ENCODE measurements around the gene SOX6. TPM values are rescaled to one million over a fixed set of nuclear protein-coding genes. Genes with fewer than 3 reads are reported as not detected.
"Not testable (repeated sequence)": the region's sequence is repeated elsewhere in the genome, so short reads cannot be mapped to it uniquely, and the experiment has no call there.

Gene SOX6
- total RNA-seq = not detected

DNA sequence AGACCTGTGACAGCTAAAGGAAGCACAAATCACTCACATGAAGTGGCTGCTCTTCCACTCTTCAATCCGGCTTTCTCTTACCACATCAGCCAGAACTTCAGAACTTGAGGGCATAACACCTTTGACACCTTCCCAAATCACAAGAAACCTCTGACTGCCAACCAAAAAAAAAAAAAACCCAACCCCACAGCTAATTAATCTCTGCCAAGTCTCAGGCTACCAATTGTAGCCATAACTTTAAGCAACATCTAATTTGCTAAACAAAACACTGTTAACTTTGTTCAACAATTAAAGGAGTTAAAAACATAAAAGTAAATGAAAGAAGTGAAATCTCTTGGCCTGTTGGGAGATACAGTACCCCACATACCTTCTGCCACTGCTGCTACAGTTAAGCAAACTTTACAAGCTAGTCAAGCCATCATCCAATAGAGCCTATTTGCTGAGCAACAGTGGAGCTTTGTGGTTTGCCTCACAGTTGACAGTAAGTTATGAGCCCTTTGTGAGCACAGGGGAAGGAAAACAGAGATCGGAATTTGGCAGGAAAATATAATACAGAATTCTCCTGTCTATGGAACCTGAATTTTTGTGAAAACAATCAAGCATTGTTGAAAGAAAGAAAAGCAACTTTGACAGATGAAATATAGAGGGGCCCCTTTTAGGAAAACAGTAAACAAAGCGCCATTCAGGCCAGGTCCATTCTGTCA, at the start of gene SOX6:
Gene SOX6 (minus strand): TSS at position 490 of the 704 bp plus-strand sequence. CDS start 15,298 bp downstream, outside the sequence.
- no peak within 1 kb of the TSS for H3K4me3 Mint-ChIP-seq
- POLR2A ChIA-PET = no interaction called here

DNA sequence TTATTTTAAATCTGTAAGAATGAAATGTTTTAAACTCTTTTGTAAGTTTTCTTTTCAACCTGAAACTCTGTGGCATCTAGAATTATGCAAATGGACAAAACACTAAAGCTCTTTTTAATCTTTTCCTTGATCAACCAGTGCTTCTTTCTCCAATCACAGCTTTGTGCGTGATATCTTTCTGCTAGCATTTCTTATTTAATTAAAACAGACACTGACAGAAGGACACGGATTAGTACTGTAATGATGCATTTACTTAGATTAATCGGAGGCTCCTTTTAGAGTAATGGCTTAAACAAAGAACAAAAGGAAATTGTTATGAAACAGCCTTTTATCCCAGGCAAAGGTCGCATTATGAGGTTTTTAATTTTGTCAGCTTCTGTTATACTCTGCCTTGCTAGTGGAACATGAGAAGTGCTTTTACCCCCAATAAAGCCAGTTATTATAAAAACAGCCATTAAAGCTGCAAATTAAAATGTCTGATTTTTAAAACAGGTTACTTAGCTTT, 48.5 kb upstream of the SOX6 start:
- H3K27me3 Mint-ChIP-seq (ENCODE audit: low read depth) = no peaks in the 10 kb centered on the region
- H3K27ac Mint-ChIP-seq = no peak overlapping the region
- CTCF ChIA-PET = no interaction called here
- H3K4me3 Mint-ChIP-seq = no peak overlapping the region
- ATAC-seq = no peak
- POLR2A ChIA-PET = no interaction called here
- DNase-seq = no peak
- H3K4me1 Mint-ChIP-seq (ENCODE audit: low read depth) = no peaks in the 10 kb centered on the region
- H3K36me3 Mint-ChIP-seq (ENCODE audit: low read depth) = no peaks in the 10 kb centered on the region
- peaks cover 5% of the 10 kb centered on the region for H3K9me3 Mint-ChIP-seq (ENCODE audit: insufficient read depth)

More for the DNA sequence above, at the start of gene SOX6:
- DNase-seq (no peak), ATAC-seq (no peak)
- CTCF ChIA-PET = no interaction called here
- Mint-ChIP-seq H3K27ac (no peak within 1 kb of the TSS), H3K36me3 (ENCODE audit: low read depth) (no peaks in the 10 kb centered on the region), H3K4me1 (ENCODE audit: low read depth) (no peaks in the 10 kb centered on the region), H3K9me3 (ENCODE audit: insufficient read depth) (no peaks in the 10 kb centered on the region), H3K27me3 (ENCODE audit: low read depth) (no peaks in the 10 kb centered on the region)

DNA sequence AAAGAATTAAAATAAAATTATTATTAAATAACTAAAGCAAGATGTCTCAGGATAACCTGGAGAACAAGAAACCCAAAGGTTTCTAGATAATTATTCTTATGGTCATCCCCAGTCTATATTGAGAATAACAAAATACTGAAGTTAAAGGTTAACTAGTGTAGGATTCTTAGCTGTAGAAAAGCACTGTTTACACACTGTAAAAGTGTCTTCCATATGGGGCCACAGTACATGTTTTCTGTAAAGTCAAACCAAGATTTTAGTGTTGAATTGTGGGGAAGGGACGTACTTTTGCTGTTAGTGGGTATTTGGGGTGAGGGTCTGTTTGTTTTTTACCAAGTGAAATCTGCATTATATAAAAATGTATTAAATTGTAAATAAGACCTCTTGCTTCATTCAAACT, 47.5 kb upstream of the SOX6 start:
- Mint-ChIP-seq H3K27ac (no peak overlapping the region), H3K36me3 (ENCODE audit: low read depth) (no peaks in the 10 kb centered on the region), H3K4me3 (no peak overlapping the region), H3K4me1 (ENCODE audit: low read depth) (no peaks in the 10 kb centered on the region), H3K27me3 (ENCODE audit: low read depth) (no peaks in the 10 kb centered on the region), H3K9me3 (ENCODE audit: insufficient read depth) (peaks cover 5% of the 10 kb centered on the region)
- CTCF ChIA-PET = no interaction called here
- POLR2A ChIA-PET = no interaction called here
- ATAC-seq (no peak), DNase-seq (no peak)

DNA sequence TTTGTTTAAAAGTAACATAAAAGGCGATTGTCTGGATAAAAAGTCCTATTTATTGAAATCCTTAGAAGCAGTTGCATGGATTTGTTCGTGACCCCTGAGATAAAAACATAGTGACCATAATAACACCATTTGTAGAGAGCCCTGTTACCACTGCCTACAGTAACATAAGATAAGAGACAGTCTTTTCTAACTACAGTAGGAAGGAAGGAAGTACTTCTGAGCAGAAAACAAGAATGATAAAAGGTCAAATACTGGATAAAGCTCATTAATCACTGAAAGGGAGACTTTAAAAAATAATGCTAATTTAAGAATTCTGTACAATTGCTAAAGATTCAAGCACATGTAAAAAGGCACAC, 47.1 kb upstream of the SOX6 start:
- POLR2A ChIA-PET = no interaction called here
- H3K36me3 Mint-ChIP-seq (ENCODE audit: low read depth) = no peaks in the 10 kb centered on the region
- DNase-seq (no peak), ATAC-seq (no peak)
- no peak overlapping the region for H3K27ac Mint-ChIP-seq
- H3K9me3 Mint-ChIP-seq (ENCODE audit: insufficient read depth) = peaks cover 5% of the 10 kb centered on the region
- no peaks in the 10 kb centered on the region for H3K27me3 Mint-ChIP-seq (ENCODE audit: low read depth)
- H3K4me1 Mint-ChIP-seq (ENCODE audit: low read depth) = no peaks in the 10 kb centered on the region
- H3K4me3 Mint-ChIP-seq = no peak overlapping the region
- CTCF ChIA-PET = no interaction called here

GRCh38 chr11:16402654-16403447, 46.5 kb upstream of the SOX6 start:
- H3K4me1 Mint-ChIP-seq (ENCODE audit: low read depth) = no peaks in the 10 kb centered on the region

GRCh38 chr11:16397390-16397789, 41.0 kb upstream of the SOX6 start:
- POLR2A ChIA-PET = no interaction called here
- H3K27me3 Mint-ChIP-seq (ENCODE audit: low read depth) = no peaks in the 10 kb centered on the region

More at GRCh38 chr11:16402654-16403447, 46.5 kb upstream of the SOX6 start:
- DNase-seq = no peak
- CTCF ChIA-PET = no interaction called here
- Mint-ChIP-seq H3K36me3 (ENCODE audit: low read depth) (no peaks in the 10 kb centered on the region), H3K27ac (no peak overlapping the region), H3K4me3 (no peak overlapping the region), H3K9me3 (ENCODE audit: insufficient read depth) (peaks cover 5% of the 10 kb centered on the region), H3K27me3 (ENCODE audit: low read depth) (no peaks in the 10 kb centered on the region)
- no peak for ATAC-seq
- POLR2A ChIA-PET = no interaction called here

DNA sequence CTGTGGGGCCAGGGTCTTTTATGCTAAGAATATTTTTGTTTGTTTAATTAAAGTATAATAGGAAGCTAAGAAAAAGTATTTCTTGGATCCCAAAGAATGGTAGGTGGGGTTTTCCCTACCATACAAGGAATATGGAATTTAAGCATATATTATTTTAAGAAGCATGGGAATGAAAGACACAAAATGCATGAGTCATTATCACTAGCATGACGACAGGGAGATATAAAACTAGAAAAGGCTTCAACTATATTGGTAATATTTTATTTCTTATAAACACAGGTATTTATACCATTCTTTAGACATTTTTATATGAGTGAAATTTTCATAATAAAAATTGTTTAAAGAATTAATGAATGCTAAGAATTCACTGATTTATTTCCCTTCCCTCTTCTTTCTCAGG, 39.3 kb upstream of the SOX6 start:
- no peak overlapping the region for H3K4me3 Mint-ChIP-seq
- H3K36me3 Mint-ChIP-seq (ENCODE audit: low read depth) = no peaks in the 10 kb centered on the region
- no peaks in the 10 kb centered on the region for H3K4me1 Mint-ChIP-seq (ENCODE audit: low read depth)
- no peaks in the 10 kb centered on the region for H3K9me3 Mint-ChIP-seq (ENCODE audit: insufficient read depth)
- ATAC-seq (no peak), DNase-seq (no peak)
- no peak overlapping the region for H3K27ac Mint-ChIP-seq
- CTCF ChIA-PET = no interaction called here
- no peaks in the 10 kb centered on the region for H3K27me3 Mint-ChIP-seq (ENCODE audit: low read depth)
- POLR2A ChIA-PET = no interaction called here

More at GRCh38 chr11:16397390-16397789, 41.0 kb upstream of the SOX6 start:
- no peaks in the 10 kb centered on the region for H3K4me1 Mint-ChIP-seq (ENCODE audit: low read depth)
- no peak for DNase-seq
- H3K4me3 Mint-ChIP-seq = no peak overlapping the region
- H3K27ac Mint-ChIP-seq = no peak overlapping the region
- ATAC-seq = no peak
- CTCF ChIA-PET = no interaction called here
- H3K36me3 Mint-ChIP-seq (ENCODE audit: low read depth) = no peaks in the 10 kb centered on the region
- no peaks in the 10 kb centered on the region for H3K9me3 Mint-ChIP-seq (ENCODE audit: insufficient read depth)

GRCh38 chr11:16394947-16395346, 38.6 kb upstream of the SOX6 start:
- Mint-ChIP-seq H3K4me3 (no peak overlapping the region), H3K27ac (no peak overlapping the region), H3K27me3 (ENCODE audit: low read depth) (no peaks in the 10 kb centered on the region), H3K9me3 (ENCODE audit: insufficient read depth) (no peaks in the 10 kb centered on the region), H3K36me3 (ENCODE audit: low read depth) (no peaks in the 10 kb centered on the region), H3K4me1 (ENCODE audit: low read depth) (no peaks in the 10 kb centered on the region)
- CTCF ChIA-PET = no interaction called here
- POLR2A ChIA-PET = no interaction called here
- DNase-seq (no peak), ATAC-seq (no peak)

- H3K27me3 Mint-ChIP-seq (ENCODE audit: low read depth) = no peaks in the 10 kb centered on the region
- no peak for ATAC-seq
These were observed 37.0 kb upstream of the SOX6 start for GRCh38 chr11:16393340-16393739.

GRCh38 chr11:16392616-16393015, 36.3 kb upstream of the SOX6 start:
- Mint-ChIP-seq H3K4me1 (ENCODE audit: low read depth) (no peaks in the 10 kb centered on the region), H3K4me3 (no peak overlapping the region), H3K36me3 (ENCODE audit: low read depth) (no peaks in the 10 kb centered on the region), H3K9me3 (ENCODE audit: insufficient read depth) (peaks cover 10% of the 10 kb centered on the region), H3K27me3 (ENCODE audit: low read depth) (no peaks in the 10 kb centered on the region), H3K27ac (no peak overlapping the region)
- ATAC-seq (no peak), DNase-seq (no peak)
- ChIA-PET CTCF (no interaction called here), POLR2A (no interaction called here)

More at GRCh38 chr11:16393340-16393739, 37.0 kb upstream of the SOX6 start:
- Mint-ChIP-seq H3K27ac (no peak overlapping the region), H3K4me3 (no peak overlapping the region), H3K36me3 (ENCODE audit: low read depth) (no peaks in the 10 kb centered on the region), H3K4me1 (ENCODE audit: low read depth) (no peaks in the 10 kb centered on the region), H3K9me3 (ENCODE audit: insufficient read depth) (peaks cover 9% of the 10 kb centered on the region)
- ChIA-PET POLR2A (no interaction called here), CTCF (no interaction called here)
- no peak for DNase-seq

DNA sequence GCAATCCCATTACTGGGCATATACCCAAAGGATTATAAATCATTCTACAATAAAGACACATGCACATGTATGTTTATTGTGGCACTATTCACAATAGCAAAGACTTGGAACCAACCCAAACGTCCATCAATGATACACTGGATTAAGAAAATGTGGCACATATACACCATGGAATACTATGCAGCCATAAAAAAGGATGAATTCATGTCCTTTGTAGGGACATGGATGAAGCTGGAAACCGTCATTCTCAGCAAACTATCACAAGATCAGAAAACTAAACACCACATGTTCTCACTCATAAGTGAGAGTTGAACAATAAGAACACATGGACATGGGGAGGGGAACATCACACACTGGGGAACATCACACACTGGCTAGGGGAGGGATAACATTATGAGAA, 34.5 kb upstream of the SOX6 start:
- ATAC-seq; H3K27me3 Mint-ChIP-seq (ENCODE audit: low read depth); H3K9me3 Mint-ChIP-seq (ENCODE audit: insufficient read depth); DNase-seq; H3K27ac Mint-ChIP-seq; CTCF ChIA-PET; POLR2A ChIA-PET; H3K36me3 Mint-ChIP-seq (ENCODE audit: low read depth); H3K4me1 Mint-ChIP-seq (ENCODE audit: low read depth); H3K4me3 Mint-ChIP-seq: not testable (repeated sequence)

GRCh38 chr11:16385099-16385498, 28.8 kb upstream of the SOX6 start:
- no peaks in the 10 kb centered on the region for H3K27me3 Mint-ChIP-seq (ENCODE audit: low read depth)
- ATAC-seq = no peak
- no peak for DNase-seq
- no peaks in the 10 kb centered on the region for H3K4me1 Mint-ChIP-seq (ENCODE audit: low read depth)
- no peak overlapping the region for H3K27ac Mint-ChIP-seq
- H3K9me3 Mint-ChIP-seq (ENCODE audit: insufficient read depth) = peaks cover 10% of the 10 kb centered on the region
- ChIA-PET POLR2A (no interaction called here), CTCF (no interaction called here)
- no peak overlapping the region for H3K4me3 Mint-ChIP-seq
- no peaks in the 10 kb centered on the region for H3K36me3 Mint-ChIP-seq (ENCODE audit: low read depth)
